ENCODE measurements around the gene PDE9A.

Gene PDE9A

DNA sequence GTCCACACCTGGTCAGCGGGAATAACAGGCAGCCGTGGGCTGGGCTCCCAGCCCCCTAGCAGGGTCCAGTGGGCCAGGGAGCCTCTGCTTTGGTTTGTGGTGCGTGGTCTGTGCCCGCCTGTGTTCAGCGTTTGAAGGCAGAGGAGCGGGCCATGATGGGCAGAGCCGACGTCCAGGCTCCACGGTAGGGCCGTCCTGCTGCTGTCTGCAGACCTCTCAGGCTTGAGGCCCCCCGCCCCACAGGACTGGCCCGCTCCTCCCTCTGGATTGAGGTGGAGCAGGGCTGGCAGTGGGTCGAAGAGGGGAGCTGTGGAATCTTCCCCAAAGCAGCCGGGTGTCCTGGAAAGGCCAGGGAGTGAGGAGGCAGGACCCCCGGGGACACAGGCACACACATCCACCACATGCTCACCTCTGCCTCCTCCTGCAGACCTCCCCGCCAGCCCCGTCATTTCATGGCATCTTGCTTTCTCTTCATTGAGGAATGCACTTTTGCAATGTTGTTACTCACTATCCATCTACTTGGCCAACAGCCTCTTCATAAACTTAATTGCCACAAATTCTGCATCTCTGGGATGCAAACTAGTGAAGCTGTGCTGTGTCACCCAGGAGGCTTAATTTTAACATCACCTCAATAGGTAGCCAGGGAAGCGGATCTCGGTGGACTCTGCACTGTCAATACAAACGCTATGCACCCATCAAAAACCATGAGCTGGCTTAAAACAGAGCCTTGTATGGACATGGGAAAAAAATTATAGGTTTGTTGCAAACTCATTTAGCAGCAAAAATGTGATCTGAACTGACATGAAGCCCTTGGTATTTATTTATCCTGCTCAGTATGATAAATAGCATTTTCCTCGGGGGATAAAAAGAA, 85.9 kb downstream of the PDE9A start:
- DNase-seq (ENCODE audit: low spot score): no peak

DNA sequence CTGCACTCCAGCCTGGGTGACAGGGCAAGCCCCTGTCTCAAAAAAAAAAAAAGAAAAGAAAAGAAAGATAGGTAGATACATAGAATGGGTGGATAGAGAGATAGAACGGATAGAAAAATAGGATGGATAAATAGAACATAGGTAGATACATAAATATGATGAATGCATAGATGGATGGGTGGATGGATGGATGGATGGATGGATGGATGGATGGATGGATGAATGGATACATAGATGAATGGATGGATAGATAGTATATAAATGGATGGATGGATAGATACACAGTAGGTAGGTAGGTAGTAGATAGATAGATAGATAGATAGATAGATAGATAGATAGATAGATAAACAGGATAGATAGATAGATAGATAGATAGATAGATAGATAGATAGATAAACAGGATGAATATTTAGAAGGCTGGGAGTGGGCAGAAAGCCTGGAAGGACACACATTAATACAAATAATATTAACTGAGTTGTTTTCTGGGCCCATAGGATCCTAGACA, 87.0 kb downstream of the PDE9A start:
- DNase-seq (ENCODE audit: low spot score): no peak

DNA sequence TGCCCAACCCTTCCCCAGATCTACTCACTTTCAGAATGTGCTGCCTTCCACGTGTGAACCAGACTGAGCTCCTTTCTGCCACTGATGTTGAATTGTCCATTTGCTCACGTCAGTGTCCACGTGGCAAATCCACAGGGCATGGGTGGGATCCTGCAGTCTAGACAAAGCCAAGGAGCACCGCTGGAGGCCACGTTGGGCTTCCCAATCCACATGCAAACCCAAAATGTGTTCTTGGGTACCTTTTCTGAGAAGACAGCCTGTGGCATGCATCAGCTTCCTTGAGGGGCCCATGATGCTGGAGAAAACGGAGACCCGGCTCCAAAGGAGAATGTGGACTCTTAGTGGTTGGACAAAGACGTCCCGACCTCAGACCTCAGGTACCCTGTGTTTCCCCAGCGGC, 87.6 kb downstream of the PDE9A start:
- no peak for DNase-seq (ENCODE audit: low spot score)

DNA sequence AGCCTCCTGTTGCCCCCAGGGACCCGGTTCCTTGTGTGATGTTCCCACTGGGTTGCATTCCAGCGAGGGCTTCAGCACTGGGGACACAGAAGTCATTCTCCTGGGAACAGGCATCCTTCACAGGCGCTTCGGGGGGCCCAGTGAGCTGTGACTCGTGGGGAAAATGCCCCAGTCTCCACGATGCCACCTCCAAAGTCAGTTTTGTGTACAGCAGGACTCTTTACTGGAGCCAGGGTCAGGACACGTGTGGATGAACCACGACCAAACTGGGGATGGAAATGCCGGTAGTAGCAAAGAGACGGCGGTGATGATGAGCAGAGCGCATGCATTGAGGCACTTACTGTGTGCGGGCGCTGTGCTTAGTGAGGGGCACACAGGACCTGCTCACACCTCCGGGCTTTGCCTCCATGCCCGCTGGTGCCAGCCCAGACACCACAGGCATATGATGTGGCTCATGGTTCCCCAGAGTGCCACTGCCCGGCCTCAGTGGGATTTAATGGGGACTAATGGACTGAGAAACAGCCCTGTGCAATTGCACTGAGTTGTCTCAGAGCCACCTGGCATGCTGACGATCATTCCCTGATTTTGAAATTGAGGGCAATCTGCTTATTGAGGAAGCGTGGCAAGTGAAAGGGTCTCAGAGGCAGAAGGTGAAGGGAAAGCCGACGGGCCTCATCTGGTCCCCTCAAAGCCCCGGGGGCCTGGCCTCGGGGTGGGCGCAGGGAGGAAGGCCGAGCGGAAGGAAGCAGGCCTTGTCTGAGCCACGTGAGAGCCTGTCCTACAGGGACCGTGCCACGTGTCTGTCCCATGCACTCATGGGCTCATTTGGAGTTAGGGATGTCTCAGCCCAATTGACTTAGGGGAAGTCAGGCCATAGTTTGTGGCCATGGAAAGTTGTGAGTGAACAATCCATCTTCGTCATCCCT, 91.4 kb downstream of the PDE9A start:
- DNase-seq (ENCODE audit: low spot score): no peak

DNA sequence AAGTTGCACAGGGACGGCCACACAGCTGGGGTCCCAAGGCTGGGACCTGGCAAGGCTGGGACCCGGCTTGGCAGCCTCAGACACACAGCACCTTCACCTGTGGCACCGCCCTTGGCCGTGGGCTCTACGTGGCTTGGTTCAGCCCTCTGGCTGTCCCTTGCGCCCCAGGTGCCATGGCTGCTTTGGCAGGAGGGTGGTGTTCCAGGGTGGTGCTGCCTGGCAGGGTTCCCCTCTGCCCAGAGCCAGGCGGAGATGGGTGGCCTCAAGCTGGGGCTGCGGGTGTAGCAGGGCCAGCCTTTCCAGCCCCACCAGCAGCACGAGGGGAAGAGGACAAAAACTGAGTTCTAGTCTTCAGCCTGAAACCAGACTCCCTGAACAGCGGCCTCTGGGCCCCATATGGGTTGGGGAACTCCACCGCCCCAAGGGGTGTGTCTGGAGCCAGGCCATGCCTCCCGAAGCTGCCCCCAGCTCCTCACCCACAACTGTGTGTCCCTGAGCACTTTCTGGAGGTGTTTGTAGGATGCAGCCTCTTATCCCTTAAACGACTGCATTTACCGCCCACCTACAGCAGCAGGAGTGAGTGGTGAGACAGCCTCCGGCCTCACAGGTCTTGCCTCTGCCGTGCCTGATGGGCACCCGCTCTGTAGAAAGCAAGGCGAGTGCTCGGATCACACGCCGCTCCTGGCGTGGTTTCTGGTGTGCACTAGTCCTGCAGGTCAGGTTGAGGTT, 92.3 kb downstream of the PDE9A start:
- no peak for DNase-seq (ENCODE audit: low spot score)

DNA sequence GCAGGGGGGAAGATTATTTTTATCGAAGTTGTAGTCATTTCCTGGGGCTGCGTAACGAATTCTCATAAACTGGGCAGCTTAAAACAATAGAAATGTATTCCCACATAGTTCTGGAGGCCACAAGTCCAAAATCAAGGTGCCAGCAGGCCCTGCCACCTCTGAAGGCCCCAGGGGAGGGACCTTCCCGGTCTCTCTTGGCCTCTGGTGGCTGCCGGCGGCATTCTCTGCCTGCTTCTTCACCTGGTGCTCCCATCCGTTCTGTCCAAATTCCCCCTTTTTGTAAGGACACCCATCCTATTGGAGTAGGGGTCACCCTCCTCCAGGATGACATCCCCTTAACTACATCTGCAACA, 92.8 kb downstream of the PDE9A start:
- no peak for DNase-seq (ENCODE audit: low spot score)

DNA sequence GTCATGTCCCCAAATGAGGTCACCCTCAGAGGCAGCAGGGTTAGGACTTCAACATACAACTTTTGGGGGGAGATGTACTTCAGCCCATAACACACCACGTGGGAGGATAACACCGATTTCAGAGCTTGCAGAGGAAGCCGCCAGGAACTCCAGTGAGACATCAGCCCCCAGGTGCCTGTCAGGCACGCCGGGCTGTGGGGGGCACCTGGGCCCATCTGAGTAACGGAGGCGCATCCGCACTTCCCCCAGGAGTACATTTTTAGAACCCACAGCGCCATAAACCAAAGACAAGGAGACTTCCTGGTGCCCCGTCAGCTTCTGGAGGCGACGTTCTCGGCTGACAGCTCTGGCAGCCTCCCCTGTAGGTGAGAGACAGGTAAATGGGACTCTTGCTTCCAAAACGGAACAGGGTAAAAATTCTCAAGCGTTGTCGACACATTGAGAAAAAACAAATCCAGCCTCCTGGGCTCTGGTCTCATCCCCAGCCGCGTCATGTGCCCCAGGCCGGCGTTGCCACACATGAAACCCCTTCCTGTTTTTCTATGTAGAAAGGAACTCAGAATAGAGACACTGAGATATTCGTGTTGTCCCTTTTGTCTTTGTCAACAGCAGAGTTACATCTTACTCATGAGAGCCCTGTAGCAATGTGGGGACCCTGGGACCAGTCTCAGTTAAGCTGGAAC, 93.3 kb downstream of the PDE9A start:
- no peak for DNase-seq (ENCODE audit: low spot score)

DNA sequence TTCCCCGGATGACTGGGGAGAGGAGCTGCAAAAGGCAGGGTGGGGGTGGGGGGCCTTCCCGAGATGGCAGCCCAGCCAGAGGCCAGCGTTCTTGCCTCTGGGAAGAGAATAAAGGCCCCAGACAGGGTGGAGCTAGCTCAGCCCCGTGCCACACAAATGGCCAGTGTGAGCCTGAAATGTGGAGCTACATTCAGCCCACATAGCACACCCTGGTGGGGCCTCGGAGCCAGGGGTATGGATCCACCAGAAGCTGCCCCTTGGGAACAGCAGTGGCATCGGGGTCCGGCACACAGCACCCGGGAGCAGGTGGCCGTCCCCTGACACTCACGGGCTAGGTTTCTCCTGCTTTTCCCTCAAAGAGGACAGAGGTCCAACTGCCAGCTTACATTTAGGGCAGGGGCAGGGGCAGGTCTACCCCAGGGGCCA, 93.9 kb downstream of the PDE9A start:
- DNase-seq (ENCODE audit: low spot score): no peak

DNA sequence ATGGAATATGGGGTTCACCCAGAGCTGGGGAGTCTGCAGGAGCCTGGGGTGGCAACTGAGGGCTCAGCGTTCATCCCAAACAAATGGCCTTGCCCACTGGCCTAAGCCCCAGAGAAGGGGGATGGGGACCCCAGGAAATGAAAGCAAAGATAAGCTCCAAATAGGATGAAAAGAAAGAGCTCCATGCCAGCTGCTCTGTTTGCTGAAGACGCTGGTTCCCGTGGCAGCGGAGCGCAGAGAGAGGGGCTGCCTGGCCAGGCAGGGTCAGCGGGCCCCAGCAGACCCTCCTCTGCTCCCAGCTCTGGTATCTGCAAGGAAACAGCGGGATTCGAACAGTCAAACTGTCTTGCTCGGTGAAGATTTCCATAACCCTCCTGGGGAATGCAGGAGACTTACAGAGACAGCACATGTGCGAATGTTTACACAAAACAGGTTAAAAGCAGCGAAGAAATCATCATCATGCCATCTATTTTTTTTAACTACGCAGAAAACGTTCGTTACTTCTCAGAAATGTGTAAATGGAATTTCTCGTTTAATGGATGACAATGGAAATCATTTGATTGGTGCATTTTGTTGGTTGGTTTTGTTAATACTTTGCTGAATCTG, 94.4 kb downstream of the PDE9A start:
- no peak for DNase-seq (ENCODE audit: low spot score)

DNA sequence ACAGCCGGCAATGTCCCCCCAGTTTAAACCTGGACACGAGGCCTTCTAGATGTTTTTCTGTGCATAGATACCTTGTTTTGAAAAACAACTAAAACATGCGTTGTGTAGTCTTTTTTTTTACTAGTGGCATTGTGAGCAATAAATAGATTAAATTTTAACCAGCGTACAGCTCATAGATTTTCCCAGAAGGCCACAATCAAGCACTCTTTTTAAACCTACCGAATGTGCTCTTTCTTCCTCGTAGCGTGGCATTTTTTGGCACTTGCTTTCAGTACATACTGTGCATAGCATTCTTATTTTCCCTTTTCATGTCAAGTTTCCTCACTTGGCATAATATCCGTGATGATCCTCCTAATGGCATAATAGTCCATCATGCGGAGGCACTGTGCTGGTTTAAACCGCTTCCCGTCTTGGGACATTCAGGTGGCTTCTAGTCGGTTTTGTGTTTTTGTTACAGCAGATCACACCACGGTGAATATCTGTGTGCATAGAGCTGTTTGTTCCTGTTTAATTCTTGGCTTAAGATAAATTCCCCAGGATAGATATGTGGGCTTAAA, 95.3 kb downstream of the PDE9A start:
- DNase-seq (ENCODE audit: low spot score): no peak

DNA sequence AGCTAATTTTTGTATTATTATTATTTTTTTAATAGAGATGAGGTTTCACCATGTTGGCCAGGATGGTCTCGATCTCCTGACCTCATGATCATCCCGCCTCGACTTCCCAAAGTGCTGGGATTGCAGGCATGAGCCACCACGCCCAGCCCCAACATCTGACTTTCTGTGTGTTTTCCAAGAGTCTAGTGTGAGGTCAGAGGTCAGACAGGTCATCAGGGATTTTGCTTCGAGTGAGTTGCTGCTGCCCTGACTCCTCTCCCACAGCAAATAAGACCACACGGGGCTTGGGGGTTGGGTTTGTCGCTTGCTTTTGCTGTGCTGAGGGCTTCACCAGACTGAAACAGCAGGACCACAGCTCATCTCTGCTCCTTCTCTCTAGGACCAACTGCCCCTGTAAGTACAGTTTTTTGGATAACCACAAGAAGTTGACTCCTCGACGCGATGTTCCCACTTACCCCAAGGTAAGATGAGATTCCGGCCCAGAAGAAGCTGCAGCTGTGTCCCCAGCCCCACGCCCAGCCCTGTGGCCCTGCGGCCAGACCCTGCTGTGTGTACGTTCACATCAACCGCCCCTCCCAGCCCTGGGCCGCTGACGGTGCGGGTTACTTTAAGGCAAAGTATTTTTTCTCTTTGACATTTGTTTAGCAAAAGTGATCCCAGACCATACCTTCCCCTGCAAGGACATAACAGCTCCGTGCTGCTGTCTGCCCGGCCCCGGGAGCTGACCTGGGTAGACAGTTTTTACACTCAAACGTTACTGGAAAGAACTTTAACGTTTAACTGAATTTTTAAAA, 97.5 kb downstream of the PDE9A start:
- DNase-seq (ENCODE audit: low spot score): no peak

DNA sequence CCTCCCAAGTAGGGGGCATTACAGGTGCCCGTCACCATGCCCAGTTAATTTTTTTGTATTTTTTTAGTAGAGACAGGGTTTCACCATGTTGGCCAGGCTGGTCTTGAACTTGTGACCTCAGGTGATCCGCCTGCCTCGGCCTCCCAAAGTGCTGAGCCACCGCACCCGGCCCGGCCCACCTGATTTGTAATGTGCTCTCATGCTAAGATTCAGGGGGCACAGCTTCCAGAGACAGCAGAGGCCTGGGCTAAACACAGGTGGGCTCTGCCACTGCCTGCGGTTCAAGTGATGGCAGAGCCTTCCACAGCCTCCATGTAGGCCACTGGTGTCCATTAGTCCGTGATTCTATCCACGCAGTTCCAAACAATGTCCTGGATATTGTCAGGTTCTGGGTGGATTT, 98.4 kb downstream of the PDE9A start:
- no peak for DNase-seq (ENCODE audit: low spot score)

DNA sequence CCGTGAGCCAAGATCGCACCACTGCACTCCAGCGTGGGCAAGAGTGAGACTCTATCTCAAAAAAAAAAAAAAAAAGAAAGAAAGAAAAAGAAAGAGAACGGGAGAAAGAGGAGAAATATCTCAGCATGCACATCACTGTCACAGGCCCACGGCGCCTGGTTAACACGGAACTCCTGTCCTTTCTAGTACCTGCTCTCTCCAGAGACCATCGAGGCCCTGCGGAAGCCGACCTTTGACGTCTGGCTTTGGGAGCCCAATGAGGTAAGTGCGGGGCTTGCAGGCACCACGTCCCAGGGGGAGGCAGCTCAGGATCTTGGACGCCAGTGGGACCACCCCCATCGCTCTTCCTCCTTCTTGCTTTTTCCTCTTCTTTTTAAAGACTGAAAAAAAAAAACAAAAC, 100.4 kb downstream of the PDE9A start:
- no peak for DNase-seq (ENCODE audit: low spot score)

DNA sequence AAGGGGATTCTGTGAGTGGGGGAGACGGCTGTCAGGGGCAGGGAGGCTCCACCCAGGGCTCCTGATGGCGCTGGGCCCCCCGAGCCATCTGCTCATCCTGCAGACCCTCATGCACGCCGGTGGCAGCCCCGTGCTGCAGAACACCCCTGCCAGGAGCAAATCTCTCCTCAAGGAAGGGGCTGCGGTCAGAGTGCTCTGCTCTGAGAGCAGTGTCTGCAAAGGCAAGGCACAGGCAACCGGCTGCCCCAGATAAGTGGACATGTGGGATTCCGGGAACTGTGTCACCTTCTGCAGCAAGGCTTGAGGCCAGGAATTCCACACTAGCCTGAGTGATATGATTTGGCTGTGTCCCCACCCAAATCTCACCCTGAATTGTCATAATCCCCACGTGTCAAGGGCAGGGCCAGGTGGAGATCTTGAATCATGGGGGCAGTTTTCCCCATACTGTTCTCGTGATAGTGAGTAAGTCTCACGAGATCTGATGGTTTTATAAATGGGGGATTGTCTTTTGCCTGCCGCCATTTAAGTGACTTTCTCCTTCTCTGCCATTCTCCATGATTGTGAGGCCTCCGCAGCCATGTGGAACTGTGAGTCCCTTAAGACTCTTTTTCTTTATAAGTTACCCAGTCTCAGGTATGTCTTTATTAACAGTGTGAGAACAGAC, 101.0 kb downstream of the PDE9A start:
- DNase-seq (ENCODE audit: low spot score): no peak

DNA sequence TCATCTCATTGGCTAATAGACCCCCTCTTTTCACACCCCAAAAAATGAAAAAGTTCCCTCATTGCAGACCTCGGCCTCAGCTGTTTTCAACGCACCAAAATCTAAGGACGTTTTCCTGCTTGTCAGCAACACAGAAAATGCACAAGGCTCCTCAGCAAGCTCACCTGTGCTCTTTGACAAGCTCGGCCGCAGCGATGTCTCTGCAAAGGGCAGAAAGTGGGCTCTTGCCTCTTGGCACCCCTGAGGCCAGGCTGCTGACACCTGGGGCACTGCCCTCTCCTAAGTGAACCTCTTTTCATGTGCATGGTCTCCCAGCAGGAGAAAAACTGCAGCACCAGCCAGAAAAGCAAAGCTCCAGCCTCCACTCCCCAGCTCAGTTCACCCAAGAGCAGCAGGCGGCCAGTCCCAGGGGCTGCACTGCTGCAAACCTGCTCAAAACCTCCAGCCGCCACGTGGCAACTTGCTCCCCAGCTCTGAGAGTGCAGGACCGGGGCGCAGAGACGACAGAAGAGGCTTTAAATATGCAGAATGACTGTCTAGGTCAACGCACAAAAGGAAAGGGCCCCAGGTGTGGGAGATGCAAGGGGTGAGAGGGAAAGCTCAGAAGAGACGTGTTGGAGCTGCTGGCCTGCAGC, 101.7 kb downstream of the PDE9A start:
- DNase-seq (ENCODE audit: low spot score): no peak

DNA sequence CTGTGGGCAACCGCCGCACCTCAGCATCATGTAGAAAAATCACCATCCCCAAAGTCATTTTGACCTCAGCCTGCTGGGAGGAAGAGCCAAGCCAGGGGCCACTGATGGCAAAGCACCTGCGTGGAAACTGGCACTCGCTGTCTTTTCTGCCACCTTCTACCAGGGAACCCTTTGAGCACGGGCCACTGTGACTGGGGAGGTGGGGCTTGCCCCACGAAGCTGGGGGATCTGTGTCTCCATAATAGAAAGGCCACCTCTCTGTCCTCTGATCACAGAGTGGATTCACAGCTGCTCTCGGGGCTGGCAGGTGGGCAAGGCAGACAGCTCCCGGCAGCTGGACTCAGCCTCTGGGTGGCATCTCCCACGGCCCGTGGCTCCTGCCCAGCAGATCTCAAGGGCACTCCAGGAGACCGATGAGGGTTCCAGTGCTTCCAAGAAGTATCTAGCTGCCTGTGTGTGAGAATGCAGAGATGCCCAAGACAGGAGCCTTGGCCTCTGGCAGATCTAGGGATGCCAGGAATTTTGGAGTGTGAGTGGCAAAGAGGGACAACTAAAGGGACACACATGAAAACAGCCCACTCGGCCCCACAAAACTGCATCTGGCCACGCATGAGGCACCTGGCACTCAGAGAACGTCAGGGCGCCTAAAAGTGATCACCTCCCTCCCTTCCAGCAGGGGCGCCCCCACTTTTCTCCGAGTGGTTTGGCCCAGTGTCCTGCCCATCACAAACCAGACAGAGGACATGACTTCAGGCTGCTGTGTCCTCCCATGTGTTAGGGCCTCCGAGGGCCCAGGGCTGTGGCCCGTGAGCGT, 102.6 kb downstream of the PDE9A start:
- DNase-seq (ENCODE audit: low spot score): no peak

DNA sequence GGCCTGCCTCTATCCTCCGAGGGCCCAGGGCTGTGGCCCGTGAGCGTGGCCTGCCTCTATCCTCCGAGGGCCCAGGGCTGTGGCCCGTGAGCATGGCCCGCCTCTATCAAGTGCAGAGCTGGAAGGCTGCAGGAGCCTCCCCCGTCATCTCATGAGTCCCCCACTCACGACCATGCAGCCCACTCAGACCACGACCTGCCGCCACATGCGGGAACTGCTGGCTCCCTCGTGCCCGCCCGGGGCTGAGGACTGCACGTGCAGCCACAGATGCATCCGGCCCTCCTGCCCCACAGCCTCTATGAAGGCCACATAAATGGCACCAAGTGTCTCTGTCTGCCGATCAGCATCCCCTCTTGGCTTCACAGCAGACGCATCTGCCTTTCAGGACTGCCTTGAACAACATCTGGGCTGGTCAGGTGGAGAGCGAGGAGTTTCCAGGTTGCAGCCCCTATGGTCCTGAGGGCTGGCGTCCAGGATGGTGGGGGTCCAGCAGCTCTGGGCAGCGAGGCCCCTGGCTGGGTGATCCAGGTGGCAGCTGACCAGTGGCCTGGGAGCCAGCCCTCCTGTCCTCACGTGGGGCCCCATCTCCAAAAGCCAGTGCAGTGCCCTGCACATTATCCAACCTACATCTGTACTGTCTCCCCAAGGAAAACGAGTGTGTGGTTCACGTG, 103.3 kb downstream of the PDE9A start:
- DNase-seq (ENCODE audit: low spot score): no peak

DNA sequence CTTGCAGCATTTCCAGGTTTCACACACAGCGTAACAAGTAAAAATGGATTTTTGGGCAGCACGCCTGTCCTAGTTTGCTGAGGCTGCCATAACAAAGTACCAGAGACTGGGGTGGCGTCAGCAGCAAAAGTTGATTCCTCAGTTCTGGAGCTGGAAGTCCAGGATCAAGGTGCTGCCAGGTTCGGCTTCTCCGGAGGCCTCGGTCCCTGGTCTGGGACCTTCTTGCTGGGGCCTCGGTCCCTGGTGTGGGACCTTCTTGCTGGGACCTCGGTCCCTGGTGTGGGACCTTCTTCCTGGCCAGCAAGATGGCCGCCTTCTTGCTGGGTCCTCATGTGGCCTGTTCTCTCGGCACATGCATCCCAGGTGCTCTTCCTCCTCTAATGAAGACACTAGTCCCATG, 104.0 kb downstream of the PDE9A start:
- DNase-seq (ENCODE audit: low spot score): no peak

Data from COLO829 (cell line).